Measurements from ENCODE around the gene PHF20.

PHF20 gene

GRCh38 chr20:35730583-35731468, 41.0 kb upstream of the PHF20 start:
- TF ChIP-seq CTCF (conservative IDR thresholded peaks at IDR 0.05) = no peak

GRCh38 chr20:35731469-35731788, 40.4 kb upstream of the PHF20 start:
- TF ChIP-seq CTCF (conservative IDR thresholded peaks at IDR 0.05) = no peak
- no peak overlapping the region for H3K27ac ChIP-seq

More at GRCh38 chr20:35730583-35731468, 41.0 kb upstream of the PHF20 start:
- no peak overlapping the region for H3K27ac ChIP-seq

GRCh38 chr20:35731862-35732643, 39.8 kb upstream of the PHF20 start:
- TF ChIP-seq CTCF (conservative IDR thresholded peaks at IDR 0.05) = no peak
- H3K27ac ChIP-seq = no peak overlapping the region

GRCh38 chr20:35732644-35732982, 39.2 kb upstream of the PHF20 start:
- H3K27ac ChIP-seq = no peak overlapping the region
- TF ChIP-seq CTCF (conservative IDR thresholded peaks at IDR 0.05) = no peak

- H3K27ac ChIP-seq = no peak overlapping the region
- TF ChIP-seq CTCF (conservative IDR thresholded peaks at IDR 0.05) = no peak
Measured at GRCh38 chr20:35734374-35734773, 37.4 kb upstream of the PHF20 start.

GRCh38 chr20:35734777-35735649, 36.8 kb upstream of the PHF20 start:
- no peak overlapping the region for H3K27ac ChIP-seq
- TF ChIP-seq CTCF (conservative IDR thresholded peaks at IDR 0.05) = no peak
